H9 (cell line): ENCODE data around the gene IWS1. TPM values are rescaled to one million over a fixed set of nuclear protein-coding genes. Genes with fewer than 3 reads are reported as not detected.

Source experiments
- DNase-seq: peaks from one replicate; pipeline ENCODE4 v3.0.0-alpha.2; 2017
- H2AFZ ChIP-seq: one replicate; pipeline ENCODE4 v1.6.1; 2013; ENCODE audit warnings: mild to moderate bottlenecking, low read length, control low read depth, moderate library complexity
- H2AK5ac ChIP-seq: 2 replicates; pipeline ENCODE4 v1.6.1; 2013; ENCODE audit warnings: low read length, control low read depth, mixed read lengths; ENCODE audit not compliant: insufficient read length
- H2BK120ac ChIP-seq: one replicate; pipeline ENCODE4 v1.6.1; 2013; ENCODE audit warnings: low read depth, mild to moderate bottlenecking, low read length, control low read depth, inconsistent platforms; ENCODE audit not compliant: poor library complexity, severe bottlenecking
- H2BK12ac ChIP-seq: 2 replicates; pipeline ENCODE4 v1.6.1; 2013; ENCODE audit warnings: low read length, control low read depth, mixed read lengths, low read depth; ENCODE audit not compliant: insufficient read length
- H2BK15ac ChIP-seq: 2 replicates; pipeline ENCODE4 v1.6.1; 2013; ENCODE audit warnings: low read depth, low read length, control low read depth
- H2BK20ac ChIP-seq: one replicate; pipeline ENCODE4 v1.6.1; 2013; ENCODE audit warnings: low read depth, mild to moderate bottlenecking, low read length, control low read depth, inconsistent platforms; ENCODE audit not compliant: poor library complexity, severe bottlenecking
- H2BK5ac ChIP-seq: 2 replicates; pipeline ENCODE4 v1.6.1; 2013; ENCODE audit warnings: low read length, control low read depth, mixed read lengths; ENCODE audit not compliant: insufficient read length
- H3K14ac ChIP-seq: 2 replicates; pipeline ENCODE4 v1.6.1; 2013; ENCODE audit warnings: low read length, control low read depth; ENCODE audit not compliant: insufficient read depth
- H3K18ac ChIP-seq: 2 replicates; pipeline ENCODE4 v1.6.1; 2013; ENCODE audit warnings: low read depth, mild to moderate bottlenecking, mixed read lengths, low read length, control low read depth; ENCODE audit not compliant: insufficient read length
- H3K23ac ChIP-seq: 2 replicates; pipeline ENCODE4 v1.6.1; 2013; ENCODE audit warnings: low read length, control low read depth, mixed read lengths, low read depth; ENCODE audit not compliant: insufficient read length
- H3K23me2 ChIP-seq: 2 replicates; pipeline ENCODE4 v1.6.1; 2013; ENCODE audit warnings: low read depth, mild to moderate bottlenecking, mixed read lengths, low read length, control low read depth; ENCODE audit not compliant: insufficient read length, poor library complexity, severe bottlenecking
- H3K27ac ChIP-seq: 2 replicates; pipeline ENCODE4 v1.5.1; 2013; ENCODE audit warnings: low read length, control low read depth, mixed read lengths, low read depth; ENCODE audit not compliant: insufficient read length
- H3K27me3 ChIP-seq: 2 replicates; pipeline ENCODE4 v1.6.1; 2013; ENCODE audit warnings: low read length, control low read depth, inconsistent platforms; ENCODE audit not compliant: insufficient read depth
- H3K4ac ChIP-seq: 2 replicates; pipeline ENCODE4 v1.6.1; 2013; ENCODE audit warnings: low read depth, mild to moderate bottlenecking, control low read depth, inconsistent platforms, low read length, moderate library complexity
- H3K4me1 ChIP-seq: 2 replicates; pipeline ENCODE4 v1.6.1; 2013; ENCODE audit warnings: low read length, control low read depth, inconsistent platforms; ENCODE audit not compliant: insufficient read depth
- H3K4me2 ChIP-seq: 2 replicates; pipeline ENCODE4 v1.6.1; 2013; ENCODE audit warnings: low read length, control low read depth, mixed read lengths; ENCODE audit not compliant: insufficient read length, insufficient read depth
- H3K56ac ChIP-seq: 2 replicates; pipeline ENCODE4 v1.6.1; 2013; ENCODE audit warnings: low read depth, mild to moderate bottlenecking, mixed read lengths, low read length, control low read depth; ENCODE audit not compliant: insufficient read length
- H3K79me1 ChIP-seq: 2 replicates; pipeline ENCODE4 v1.6.1; 2013; ENCODE audit warnings: low read depth, mild to moderate bottlenecking, moderate library complexity, low read length, control low read depth, inconsistent platforms; ENCODE audit not compliant: insufficient read depth, poor library complexity, severe bottlenecking
- H3K79me2 ChIP-seq: 2 replicates; pipeline ENCODE4 v1.6.1; 2013; ENCODE audit warnings: low read length, control low read depth, inconsistent platforms; ENCODE audit not compliant: insufficient read depth
- H3K9ac ChIP-seq: 2 replicates; pipeline ENCODE4 v1.6.1; 2013; ENCODE audit warnings: low read length, control low read depth, mixed read lengths; ENCODE audit not compliant: insufficient read length; ENCODE audit errors: extremely low read depth
- H3K9me3 ChIP-seq: one replicate; pipeline ENCODE4 v1.6.1; 2013; ENCODE audit warnings: low read depth, low read length, inconsistent platforms; ENCODE audit not compliant: control insufficient read depth
- H3T11ph ChIP-seq: one replicate; pipeline ENCODE4 v1.6.1; 2013; ENCODE audit warnings: mild to moderate bottlenecking, low read length, control low read depth, inconsistent platforms
- H4K20me1 ChIP-seq: one replicate; pipeline ENCODE4 v1.6.1; 2013; ENCODE audit not compliant: control insufficient read depth, insufficient read length, insufficient read depth
- H4K5ac ChIP-seq: 2 replicates; pipeline ENCODE4 v1.6.1; 2013; ENCODE audit warnings: low read depth, mild to moderate bottlenecking, mixed read lengths, low read length, control low read depth; ENCODE audit not compliant: insufficient read length
- H4K8ac ChIP-seq: replicated peaks from 2 replicates; pipeline ENCODE4 v1.6.1; 2013; ENCODE audit warnings: low read length, control low read depth, mixed read lengths, low read depth; ENCODE audit not compliant: insufficient read length
- H4K91ac ChIP-seq: 2 replicates; pipeline ENCODE4 v1.6.1; 2013; ENCODE audit warnings: low read depth, mild to moderate bottlenecking, moderate library complexity, mixed read lengths, low read length, control low read depth; ENCODE audit not compliant: insufficient read length
- H3K27ac Mint-ChIP-seq, 3 experiments: 2 replicates in 2 of 3; 3 replicates in 1 of 3; pipeline ENCODE4 v1.8.0; 2020 to 2021; ENCODE audit warnings: mixed read lengths in 3 of 3, mild to moderate bottlenecking in 1 of 3, moderate library complexity in 1 of 3
- H3K27me3 Mint-ChIP-seq: 2 replicates; pipeline ENCODE4 v1.8.0; 2021; ENCODE audit warnings: low read depth, mild to moderate bottlenecking, moderate library complexity, mixed read lengths
- H3K36me3 Mint-ChIP-seq, 3 experiments: 2 replicates in 2 of 3; 3 replicates in 1 of 3; pipeline ENCODE4 v1.8.0; 2020 to 2021; ENCODE audit warnings: low read depth in 3 of 3, mixed read lengths in 3 of 3; ENCODE audit not compliant: insufficient read depth in 1 of 3
- H3K4me1 Mint-ChIP-seq, 2 experiments: 2 replicates each; pipeline ENCODE4 v1.8.0; 2020; ENCODE audit warnings: mixed read lengths in 2 of 2
- H3K4me3 Mint-ChIP-seq, 2 experiments: 2 replicates in 1 of 2; 3 replicates in 1 of 2; pipeline ENCODE4 v1.8.0; 2020 to 2021; ENCODE audit warnings: mild to moderate bottlenecking in 2 of 2, mixed read lengths in 2 of 2, moderate library complexity in 1 of 2
- H3K9me3 Mint-ChIP-seq, 2 experiments: 2 replicates in 1 of 2; 3 replicates in 1 of 2; pipeline ENCODE4 v1.8.0; 2020; ENCODE audit warnings: mild to moderate bottlenecking in 2 of 2, mixed read lengths in 2 of 2, moderate library complexity in 1 of 2
- CTCF ChIP-seq: fragments of 200-600 bp; sonication (generic); conservative IDR thresholded peaks from 3 replicates; pipeline ENCODE4 v1.8.0; 2021; ENCODE audit warnings: antibody characterized with exemption, mild to moderate bottlenecking
- WGBS: extraction: QIAGEN DNeasy Blood & Tissue Kit; methylation state at CpG from one replicate; pipeline ENCODE4 v1.1.7; 2013; ENCODE audit warnings: missing lambda C conversion rate, low lambda C conversion rate, mixed read lengths; ENCODE audit not compliant: insufficient read length; ENCODE audit errors: extremely low coverage; 5-methylcytosine and 5-hydroxymethylcytosine counted together
- total RNA-seq: library from RNA; stranded (reverse); gene quantifications from 2 replicates; pipeline ENCODE4 v1.2.1, GENCODE V29; 2021

The IWS1 gene
- total RNA-seq, 1 experiment from 2014 or later: 66.2 TPM

DNA sequence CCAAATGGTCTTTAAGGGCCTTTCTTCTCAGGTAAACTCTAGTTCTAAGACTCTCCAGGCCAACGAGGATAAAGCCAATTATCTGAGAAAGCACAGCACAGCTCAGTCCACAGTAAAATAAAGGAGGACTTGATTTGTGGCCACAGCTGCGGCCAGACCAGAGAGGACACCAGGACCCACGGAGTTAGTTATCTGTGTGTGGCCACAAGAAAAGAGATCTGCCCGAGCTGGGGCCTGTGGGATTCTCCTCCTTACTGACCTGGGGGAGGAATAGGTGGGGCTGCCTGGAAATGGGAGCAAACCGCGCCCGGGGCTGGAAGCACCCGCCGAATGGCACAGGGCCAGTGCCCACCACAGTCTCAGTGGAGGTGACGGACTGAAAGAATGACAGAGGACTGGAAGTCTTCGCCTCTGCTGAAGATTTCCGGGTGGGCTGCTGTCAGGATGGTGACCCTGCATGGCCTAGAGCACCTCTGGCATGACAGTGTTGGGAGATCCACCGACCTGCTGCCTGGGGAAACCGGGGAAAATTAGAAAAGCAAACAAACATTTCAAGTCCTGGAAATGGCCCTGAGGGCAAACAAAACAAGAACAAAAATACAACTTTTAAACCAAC lies 94.8 kb downstream of the IWS1 start:
- no peak for TF ChIP-seq CTCF
- Histone ChIP-seq H3K4me2 (no peak overlapping the region), H3K9me3 (no peaks in the 10 kb centered on the region), H3K27me3 (no peaks in the 10 kb centered on the region), H2BK5ac (no peak overlapping the region), H4K91ac (no peak overlapping the region), H2BK120ac (no peak overlapping the region), H4K8ac (no peak overlapping the region), H2BK15ac (no peak overlapping the region), H3T11ph (no peak overlapping the region), H3K56ac (no peak overlapping the region), H2BK12ac (no peak overlapping the region), H3K9ac (no peak overlapping the region), H3K27ac (no peak overlapping the region), H2AK5ac (no peak overlapping the region), H3K4ac (no peak overlapping the region), H3K23ac (no peak overlapping the region), H4K5ac (no peak overlapping the region), H3K79me1 (no peaks in the 10 kb centered on the region), H3K79me2 (no peaks in the 10 kb centered on the region), H3K18ac (no peak overlapping the region), H2BK20ac (no peak overlapping the region), H3K4me1 (no peaks in the 10 kb centered on the region), H4K20me1 (no peaks in the 10 kb centered on the region), H2AFZ (no peak overlapping the region), H3K23me2 (no peaks in the 10 kb centered on the region), H3K14ac (no peak overlapping the region)
- peaks cover 2% of the 10 kb centered on the region; the same call in 1 of the 2 replicates for H3K27me3 Mint-ChIP-seq
- peak overlapping the region in 1 of 3 experiments; percentile 7; a peak in 1 of 7 replicates for H3K27ac Mint-ChIP-seq
- no peaks in the 10 kb centered on the region for H3K9me3 Mint-ChIP-seq
- H3K4me1 Mint-ChIP-seq: no peaks in the 10 kb centered on the region
- H3K36me3 Mint-ChIP-seq: no peaks in the 10 kb centered on the region; a peak in 1 of 7 replicates
- H3K4me3 Mint-ChIP-seq: no peak overlapping the region
- WGBS: no CpG with 5 or more reads among the region's 14 CpGs
- no peak for DNase-seq

Other genes starting within 250 kb of the IWS1 start
- 60.0 and 60.8 TPM in 2 replicates for gene ERCC3, start 232.3 kb downstream of the IWS1 start, total RNA-seq
- 25.8 and 26.8 TPM in 2 replicates for gene MAP3K2, start 138.5 kb downstream of the IWS1 start, total RNA-seq
- 0.37 and 0.61 TPM in 2 replicates for gene PROC, start 108.1 kb downstream of the IWS1 start, total RNA-seq
- not detected in 2 replicates for gene MYO7B, start 9.2 kb upstream of the IWS1 start, total RNA-seq
- gene GPR17, start 119.7 kb upstream of the IWS1 start, total RNA-seq: 0.35 TPM in 1 of 2 replicates, not detected in the other
- gene LIMS2, start 149.0 kb upstream of the IWS1 start, total RNA-seq: 5.7 and 5.9 TPM in 2 replicates
- 4.7 and 5.0 TPM in 2 replicates for gene SFT2D3, start 175.0 kb upstream of the IWS1 start, total RNA-seq